OCI-LY1 (cell line): ENCODE measurements around the gene ELF4.
A peak's percentile ranks its signal among the peaks of the same experiment; 100 is the strongest.
"Not testable (repeated sequence)": the region's sequence is repeated elsewhere in the genome, so short reads cannot be mapped to it uniquely, and the experiment has no call there.

Source experiments
- H2AFZ ChIP-seq: fragments of 200-600 bp; sonication (generic), shearing (Covaris generic); 2 replicates; pipeline ENCODE4 v1.6.0; 2014; ENCODE audit warnings: antibody characterized with exemption, mild to moderate bottlenecking, low read length
- H3F3A ChIP-seq: fragments of 200-600 bp; sonication (generic), shearing (Covaris generic); 2 replicates; pipeline ENCODE4 v1.6.0; 2014; ENCODE audit warnings: mild to moderate bottlenecking, antibody characterized with exemption, low read length, moderate library complexity; ENCODE audit not compliant: insufficient read depth
- H3K27ac ChIP-seq: fragments of 200-600 bp; sonication (generic); 2 replicates; pipeline ENCODE4 v1.5.1; 2014; ENCODE audit warnings: low read length, mixed run types, mild to moderate bottlenecking, low read depth; ENCODE audit not compliant: poor library complexity, severe bottlenecking
- H3K27me3 ChIP-seq: fragments of 200-600 bp; sonication (generic); 2 replicates; pipeline ENCODE4 v1.6.0; 2014; ENCODE audit warnings: antibody characterized with exemption, mild to moderate bottlenecking, low read length, moderate library complexity; ENCODE audit not compliant: insufficient read depth
- H3K36me3 ChIP-seq: fragments of 200-600 bp; sonication (generic); 2 replicates; pipeline ENCODE4 v1.6.1; 2014; ENCODE audit warnings: mild to moderate bottlenecking, antibody characterized with exemption, low read length, moderate library complexity, mixed read lengths; ENCODE audit not compliant: insufficient read depth
- H3K4me1 ChIP-seq: fragments of 200-600 bp; sonication (generic); 2 replicates; pipeline ENCODE4 v1.5.1; 2014; ENCODE audit warnings: mild to moderate bottlenecking, low read length, moderate library complexity; ENCODE audit not compliant: insufficient read depth, severe bottlenecking
- H3K4me2 ChIP-seq: fragments of 200-600 bp; sonication (generic), shearing (Covaris generic); 2 replicates; pipeline ENCODE4 v1.6.1; 2014; ENCODE audit warnings: low read length
- H3K4me3 ChIP-seq: fragments of 200-600 bp; sonication (generic); 2 replicates; pipeline ENCODE4 v1.5.1; 2014; ENCODE audit warnings: low read length, low read depth, mild to moderate bottlenecking, mixed read lengths; ENCODE audit not compliant: poor library complexity, severe bottlenecking
- H3K79me2 ChIP-seq: fragments of 200-600 bp; shearing (Covaris generic); 2 replicates; pipeline ENCODE4 v1.6.1; 2016; ENCODE audit warnings: mixed run types, low read length, mixed read lengths; ENCODE audit not compliant: insufficient read depth
- H3K9ac ChIP-seq: fragments of 200-600 bp; sonication (generic), shearing (Covaris generic); 2 replicates; pipeline ENCODE4 v1.6.1; 2014; ENCODE audit warnings: mild to moderate bottlenecking, low read length, mixed read lengths
- H3K9me2 ChIP-seq: fragments of 200-600 bp; sonication (generic), shearing (Covaris generic); 2 replicates; pipeline ENCODE4 v1.6.1; 2014; ENCODE audit warnings: low read depth, mild to moderate bottlenecking, low read length, mixed read lengths
- H3K9me3 ChIP-seq: fragments of 200-600 bp; shearing (Covaris generic); 2 replicates; pipeline ENCODE4 v1.6.1; 2014; ENCODE audit warnings: low read length, mixed read lengths
- H4K20me1 ChIP-seq: fragments of 200-600 bp; sonication (generic), shearing (Covaris generic); 2 replicates; pipeline ENCODE4 v1.6.0; 2016; ENCODE audit warnings: mild to moderate bottlenecking, low read length; ENCODE audit not compliant: insufficient read depth
- CTCF ChIP-seq: fragments of 200-600 bp; sonication (generic), shearing (Covaris generic); IDR thresholded peaks from 2 replicates; pipeline ENCODE4 v1.5.1; 2017; ENCODE audit warnings: mild to moderate bottlenecking, antibody characterized with exemption, low read length, moderate library complexity, mixed read lengths
- EZH2 ChIP-seq: fragments of 200-600 bp; sonication (generic), shearing (Covaris generic); IDR thresholded peaks from 2 replicates; pipeline ENCODE4 v1.8.0; 2017; ENCODE audit warnings: borderline replicate concordance, mixed run types, mild to moderate bottlenecking, antibody characterized with exemption, low read length, moderate library complexity, mixed read lengths

ELF4 gene

GRCh38 chrX:130117166-130117565 lies 6.9 kb upstream of the ELF4 start:
- Histone ChIP-seq H3K79me2 (no peaks in the 10 kb centered on the region), H3K9ac (no peak overlapping the region), H3K9me3 (no peaks in the 10 kb centered on the region), H3F3A (no peaks in the 10 kb centered on the region), H3K27ac (no peak overlapping the region), H3K36me3 (no peaks in the 10 kb centered on the region), H3K27me3 (no peaks in the 10 kb centered on the region), H3K9me2 (no peaks in the 10 kb centered on the region), H3K4me1 (peaks cover 45% of the 10 kb centered on the region), H3K4me2 (no peak overlapping the region; the same call in 1 of the 2 replicates), H2AFZ (no peak overlapping the region), H4K20me1 (no peaks in the 10 kb centered on the region), H3K4me3 (no peak overlapping the region)
- peak; percentile 18; the same call in 1 of the 2 replicates for TF ChIP-seq CTCF
- no peak for TF ChIP-seq EZH2

GRCh38 chrX:130115119-130115885 lies 5.0 kb upstream of the ELF4 start:
- H3K36me3 ChIP-seq, H3K9ac ChIP-seq, H3K4me2 ChIP-seq, H3F3A ChIP-seq, H3K9me2 ChIP-seq, H3K9me3 ChIP-seq, H2AFZ ChIP-seq, H3K4me3 ChIP-seq, H3K79me2 ChIP-seq, H3K27me3 ChIP-seq, H4K20me1 ChIP-seq, H3K27ac ChIP-seq: not testable (repeated sequence)
- H3K4me1 ChIP-seq = peaks cover 41% of the 10 kb centered on the region

- H3K27ac ChIP-seq = no peak overlapping the region
- H3K27me3 ChIP-seq = no peaks in the 10 kb centered on the region
These were observed 3.9 kb upstream of the ELF4 start for GRCh38 chrX:130114141-130114588.

More at GRCh38 chrX:130114141-130114588, 3.9 kb upstream of the ELF4 start:
- Histone ChIP-seq H3K4me2 (no peak overlapping the region), H3K79me2 (peaks cover 3% of the 10 kb centered on the region; the same call in 1 of the 2 replicates), H3F3A (no peaks in the 10 kb centered on the region), H4K20me1 (no peaks in the 10 kb centered on the region), H3K9me3 (no peaks in the 10 kb centered on the region), H2AFZ (no peak overlapping the region), H3K9me2 (no peaks in the 10 kb centered on the region), H3K4me1 (peaks cover 33% of the 10 kb centered on the region), H3K4me3 (no peak overlapping the region), H3K36me3 (no peaks in the 10 kb centered on the region), H3K9ac (no peak overlapping the region)
- TF ChIP-seq CTCF (no peak), EZH2 (no peak)
